SK-N-SH (cell line): ENCODE data around the gene LSG1. TPM values are rescaled to one million over a fixed set of nuclear protein-coding genes. Genes with fewer than 3 reads are reported as not detected.

Source experiments
- CTCF ChIA-PET: fragments of 300-600, 350-600 bp; formaldehyde crosslinking; extraction: SDS; loops from one replicate; lab custom pipeline; 2021; lab: Yijun Ruan, JAX
- POLR2A ChIA-PET: fragments of 350-600 bp; sonication (Branson Sonifier 250); formaldehyde crosslinking; extraction: SDS; loops from one replicate; lab custom pipeline; 2020; ENCODE audit warnings: antibody characterized with exemption, inconsistent platforms; lab: Yijun Ruan, JAX
- DNase-seq: peaks from one replicate; pipeline ENCODE4 v3.0.0; 2012
- H2AFZ ChIP-seq: fragments of 200-600 bp; sonication (generic); 2 replicates; pipeline ENCODE4 v1.8.1; 2016; ENCODE audit warnings: antibody characterized with exemption, mild to moderate bottlenecking, low read depth
- H3F3A ChIP-seq: fragments of 200-600 bp; sonication (generic); replicated peaks from 2 replicates; pipeline ENCODE3; 2016; ENCODE audit warnings: antibody characterized with exemption, mild to moderate bottlenecking; ENCODE audit not compliant: insufficient read depth
- H3K27ac ChIP-seq, 2 experiments: fragments of 200-500 bp in 1 of 2; fragments of 200-600 bp in 1 of 2; sonication (Bioruptor generic) in 1 of 2; sonication (generic), shearing (Covaris generic) in 1 of 2; 2 replicates each; pipeline versions ENCODE4 v1.5.1 to v1.6.1; 2014 to 2016; ENCODE audit warnings: low read depth in 2 of 2, inconsistent platforms in 1 of 2, low read length in 1 of 2, mild to moderate bottlenecking in 1 of 2, mixed read lengths in 1 of 2
- H3K27me3 ChIP-seq: fragments of 200-600 bp; sonication (generic), shearing (Covaris generic); 2 replicates; pipeline ENCODE4 v1.6.1; 2016; ENCODE audit warnings: mixed run types; ENCODE audit not compliant: insufficient read depth
- H3K36me3 ChIP-seq, 2 experiments: fragments of 200-500 bp in 1 of 2; fragments of 200-600 bp in 1 of 2; sonication (Bioruptor generic) in 1 of 2; sonication (generic) in 1 of 2; replicated peaks in 1 of 2; 2 replicates each; pipeline versions ENCODE3 to v1.5.1; 2014 to 2016; ENCODE audit warnings: low read length in 1 of 2, mild to moderate bottlenecking in 1 of 2; ENCODE audit not compliant: insufficient read depth in 2 of 2, control insufficient read depth in 1 of 2
- H3K4me1 ChIP-seq, 2 experiments: fragments of 200-500 bp in 1 of 2; fragments of 200-600 bp in 1 of 2; sonication (Bioruptor generic) in 1 of 2; sonication (generic), shearing (Covaris generic) in 1 of 2; 2 replicates each; pipeline versions ENCODE4 v1.5.1 to v1.6.1; 2014 to 2016; ENCODE audit warnings: low read depth in 1 of 2, low read length in 1 of 2, mixed run types in 1 of 2; ENCODE audit not compliant: insufficient read depth in 2 of 2, control insufficient read depth in 1 of 2
- H3K4me2 ChIP-seq: fragments of 200-600 bp; sonication (generic), shearing (Covaris generic); 2 replicates; pipeline ENCODE4 v1.6.1; 2017; ENCODE audit warnings: mixed run types
- H3K4me3 ChIP-seq, 2 experiments: fragments of 200-500 bp in 1 of 2; fragments of 200-600 bp in 1 of 2; sonication (Bioruptor generic) in 1 of 2; sonication (generic), shearing (Covaris generic) in 1 of 2; 2 replicates each; pipeline versions ENCODE4 v1.5.1 to v1.8.1; 2014 to 2016; ENCODE audit warnings: low read depth in 2 of 2, inconsistent platforms in 1 of 2, low read length in 1 of 2, mild to moderate bottlenecking in 1 of 2, mixed read lengths in 1 of 2, moderate library complexity in 1 of 2
- H3K79me2 ChIP-seq: fragments of 200-600 bp; sonication (generic); 2 replicates; pipeline ENCODE4 v1.8.1; 2017; ENCODE audit warnings: mild to moderate bottlenecking; ENCODE audit not compliant: insufficient read depth
- H3K9ac ChIP-seq: fragments of 200-600 bp; sonication (generic); 2 replicates; pipeline ENCODE4 v1.6.1; 2017; ENCODE audit warnings: mixed run types
- H3K9me2 ChIP-seq: fragments of 200-600 bp; sonication (generic); 2 replicates; pipeline ENCODE4 v1.6.1; 2017; ENCODE audit warnings: mixed run types
- H3K9me3 ChIP-seq: fragments of 200-600 bp; sonication (generic); 2 replicates; pipeline ENCODE4 v1.6.1; 2017; ENCODE audit warnings: mixed run types, mild to moderate bottlenecking, moderate library complexity
- H4K20me1 ChIP-seq: fragments of 200-600 bp; sonication (generic); 2 replicates; pipeline ENCODE4 v1.6.1; 2017; ENCODE audit warnings: mild to moderate bottlenecking, mixed run types; ENCODE audit not compliant: insufficient read depth
- CTCF ChIP-seq: fragments of 200-600 bp; sonication (generic); IDR thresholded peaks from 2 replicates; pipeline ENCODE4 v1.6.1; 2017; ENCODE audit warnings: antibody characterized with exemption, mild to moderate bottlenecking, moderate library complexity
- EZH2phosphoT487 ChIP-seq: fragments of 200-600 bp; sonication (generic); IDR thresholded peaks from 2 replicates; pipeline ENCODE4 v1.6.1; 2017; ENCODE audit warnings: low read depth, mixed run types, mild to moderate bottlenecking, antibody characterized with exemption, moderate library complexity, borderline replicate concordance
- FOXM1 ChIP-seq: IDR thresholded peaks from 2 replicates; pipeline ENCODE4 v1.4.0; 2012; ENCODE audit warnings: low read depth, mild to moderate bottlenecking
- GABPA ChIP-seq: IDR thresholded peaks from 2 replicates; pipeline ENCODE4 v1.4.0; 2012; ENCODE audit warnings: low read depth, mild to moderate bottlenecking
- IRF3 ChIP-seq: fragments of 150-350 bp; IDR thresholded peaks from 2 replicates; pipeline ENCODE4 v1.6.1; 2016; ENCODE audit warnings: mild to moderate bottlenecking, low read depth, low read length
- MEF2A ChIP-seq: IDR thresholded peaks from 2 replicates; pipeline ENCODE4 v1.4.0; 2012; ENCODE audit warnings: low read depth, borderline replicate concordance
- POLR2AphosphoS5 ChIP-seq: IDR thresholded peaks from 2 replicates; pipeline ENCODE4 v1.6.1; 2012; ENCODE audit warnings: low read depth, low read length
- SMC3 ChIP-seq: IDR thresholded peaks from 2 replicates; pipeline ENCODE4 v1.6.1; 2012; ENCODE audit warnings: low read depth, low read length, improper control_type of control experiment
- TAF1 ChIP-seq: IDR thresholded peaks from 2 replicates; pipeline ENCODE4 v1.6.1; 2012; ENCODE audit warnings: low read depth, mild to moderate bottlenecking, low read length, moderate library complexity, borderline replicate concordance
- YY1 ChIP-seq: IDR thresholded peaks from 2 replicates; pipeline ENCODE4 v1.4.0; 2012; ENCODE audit warnings: low read depth, mild to moderate bottlenecking
- WGBS: methylation state at CpG from one replicate; pipeline ENCODE4 v1.1.6; 2017; ENCODE audit warnings: low lambda C conversion rate; 5-methylcytosine and 5-hydroxymethylcytosine counted together
- polyA plus RNA-seq, 3 experiments: library from polyadenylated mRNA; depleted of rRNA; stranded (reverse); fragments of >200 nt; gene quantifications; 2 replicates each; pipeline ENCODE4 v1.2.3, GENCODE V29; 2012

LSG1 gene
- polyA plus RNA-seq, 1 of the 3 experiments (the other 2 are of a cell fraction) = 35.1 TPM

DNA sequence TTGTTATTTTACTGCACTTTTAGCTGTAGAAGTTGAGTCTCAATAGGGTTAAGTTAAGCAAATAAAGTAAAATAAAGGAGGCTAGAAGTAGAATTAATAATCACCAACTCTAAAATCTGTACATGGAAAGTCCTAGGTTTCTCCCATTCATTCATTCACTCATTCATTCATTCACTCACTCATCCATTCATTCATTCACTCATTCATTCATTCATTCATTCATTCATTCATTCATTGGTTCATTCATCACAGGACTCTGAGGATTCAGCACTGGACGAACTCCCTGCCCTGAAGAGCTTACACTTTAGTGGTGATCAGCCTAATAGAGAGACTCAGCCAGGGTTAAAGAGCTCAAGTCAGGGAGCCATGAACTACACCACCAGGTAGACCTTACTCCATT lies 4.5 kb upstream of the LSG1 start:
- ChIA-PET CTCF (interaction anchor here (1.7 kb wide), 1 partner anchor 430 kb away, joined by 4 read pairs; no protein-coding TSS in a partner anchor), POLR2A (no interaction called here)
- H3K27ac ChIP-seq = no peak overlapping the region
- H3K79me2 ChIP-seq = peaks cover 5% of the 10 kb centered on the region
- no peaks in the 10 kb centered on the region for H3F3A ChIP-seq
- no peaks in the 10 kb centered on the region for H3K9me2 ChIP-seq
- TF ChIP-seq GABPA (no peak), CTCF (no peak), IRF3 (no peak), YY1 (no peak), TAF1 (no peak), EZH2phosphoT487 (no peak), FOXM1 (no peak), MEF2A (no peak)
- H3K4me1 ChIP-seq = peaks cover 0 to 2% of the 10 kb centered on the region in 2 experiments; a peak in 3 of 4 replicates
- WGBS = 27% methylated on average over 1 of the region's 1 CpG
- no peaks in the 10 kb centered on the region for H3K27me3 ChIP-seq
- no peaks in the 10 kb centered on the region for H3K36me3 ChIP-seq
- H3K4me2 ChIP-seq = no peak overlapping the region
- H3K9ac ChIP-seq = no peak overlapping the region
- no peak overlapping the region for H2AFZ ChIP-seq
- H3K4me3 ChIP-seq = no peak overlapping the region
- H3K9me3 ChIP-seq = no peaks in the 10 kb centered on the region
- no peak for DNase-seq
- H4K20me1 ChIP-seq = no peaks in the 10 kb centered on the region

- no peak overlapping the region for H3K4me2 ChIP-seq
- no peaks in the 10 kb centered on the region for H3K9me2 ChIP-seq
- H4K20me1 ChIP-seq = peaks cover 7% of the 10 kb centered on the region
- H2AFZ ChIP-seq = no peak overlapping the region
- H3F3A ChIP-seq = no peaks in the 10 kb centered on the region
- H3K36me3 ChIP-seq = no peaks in the 10 kb centered on the region
- no peak overlapping the region for H3K9ac ChIP-seq
- H3K9me3 ChIP-seq = no peaks in the 10 kb centered on the region
- H3K27ac ChIP-seq = no peak overlapping the region
- H3K4me1 ChIP-seq = peaks cover 7 to 9% of the 10 kb centered on the region in 2 experiments; a peak in 3 of 4 replicates
- no peak overlapping the region for H3K4me3 ChIP-seq
- no peak for DNase-seq
- TF ChIP-seq SMC3 (no peak), IRF3 (no peak), EZH2phosphoT487 (no peak), POLR2AphosphoS5 (no peak), MEF2A (no peak), TAF1 (no peak)
- no peaks in the 10 kb centered on the region for H3K27me3 ChIP-seq
- CTCF ChIA-PET = interaction anchor here (1.7 to 5.9 kb wide), 2 partner anchors 7 to 431 kb away, joined by 4 to 69 read pairs; no protein-coding TSS in a partner anchor
- POLR2A ChIA-PET = no interaction called here
- WGBS = 65% methylated on average over 4 of the region's 4 CpGs
- H3K79me2 ChIP-seq = peaks cover 13% of the 10 kb centered on the region
Observed at GRCh38 chr3:194675680-194676079, 3.7 kb upstream of the LSG1 start.
